HepG2 (cell line): ENCODE results near the gene MFAP4. TPM values are rescaled to one million over a fixed set of nuclear protein-coding genes. Genes with fewer than 3 reads are reported as not detected.

ENCODE experiments used
- ATAC-seq: fragments of 200-7000 bp; cut with Tn5 transposase; 3 replicates; pipeline ENCODE4 v1.9.1; 2020; ENCODE audit warnings: mild to moderate bottlenecking, moderate library complexity
- BruUV-seq: library from RNA; stranded (reverse); fragments of 400-500 nt; replicated peaks from 2 replicates; lab custom pipeline; 2021; lab: Mats Ljungman, UMichigan
- CTCF ChIA-PET: fragments of 300-600 bp; formaldehyde crosslinking; extraction: SDS; loops from one replicate; lab custom pipeline; 2021; ENCODE audit warnings: low total read pairs, inconsistent platforms, low intra/inter-chr PET ratio; lab: Yijun Ruan, JAX
- POLR2A ChIA-PET: fragments of 350-600 bp; sonication (Branson Sonifier 250); formaldehyde crosslinking; loops from one replicate; lab custom pipeline; 2020; ENCODE audit warnings: antibody characterized with exemption, inconsistent platforms; lab: Yijun Ruan, JAX
- DNase-seq: peaks from one replicate; pipeline ENCODE4 v3.0.0-alpha.2; 2015; ENCODE audit warnings: low spot score
- FAIRE-seq: peaks from 3 replicates; lab custom pipeline; 2011; peaks lifted over from hg19 to GRCh38; lab: Jason Lieb, UNC
- H2AFZ ChIP-seq: one replicate; pipeline ENCODE4 v1.6.1; 2011; ENCODE audit warnings: low read length, inconsistent platforms
- H3K27ac ChIP-seq: fragments of 300-600 bp; 3 replicates; pipeline ENCODE4 v1.8.0; 2011; ENCODE audit warnings: mixed run types, mild to moderate bottlenecking, mixed read lengths, low read length, inconsistent platforms; ENCODE audit not compliant: insufficient read depth; ENCODE audit errors: extremely low read length
- H3K27me3 ChIP-seq, 2 experiments: fragments of 200-600 bp in 1 of 2; 2 replicates in 1 of 2; 3 replicates in 1 of 2; pipeline versions ENCODE4 v1.6.0 to v1.8.0; 2011; ENCODE audit warnings: low read length in 2 of 2, mild to moderate bottlenecking in 2 of 2, moderate library complexity in 2 of 2, inconsistent platforms in 1 of 2; ENCODE audit not compliant: insufficient read depth in 2 of 2, control insufficient read depth in 1 of 2
- H3K36me3 ChIP-seq, 2 experiments: fragments of 200-600 bp in 1 of 2; replicated peaks in 1 of 2; 2 replicates in 1 of 2; 3 replicates in 1 of 2; pipeline versions ENCODE4 v1.5.1 to v1.8.0; 2011; ENCODE audit warnings: low read length in 2 of 2, inconsistent platforms in 1 of 2; ENCODE audit not compliant: insufficient read depth in 2 of 2, control insufficient read depth in 1 of 2
- H3K4me1 ChIP-seq: 2 replicates; pipeline ENCODE4 v1.5.1; 2012; ENCODE audit warnings: low read length, inconsistent platforms; ENCODE audit not compliant: insufficient read depth
- H3K4me2 ChIP-seq: 2 replicates; pipeline ENCODE4 v1.6.0; 2011; ENCODE audit warnings: low read depth, low read length, inconsistent platforms
- H3K4me3 ChIP-seq, 3 experiments: fragments of 200-600 bp in 1 of 3; sonication (generic), shearing (Covaris generic) in 1 of 3; replicated peaks in 1 of 3; 2 replicates each; pipeline ENCODE4 v1.5.1; 2011 to 2016; ENCODE audit warnings: low read length in 3 of 3, inconsistent platforms in 2 of 3, low read depth in 2 of 3, mild to moderate bottlenecking in 2 of 3, control low read depth in 1 of 3, mixed read lengths in 1 of 3; ENCODE audit not compliant: insufficient read depth in 1 of 3
- H3K79me2 ChIP-seq: one replicate; pipeline ENCODE4 v1.6.1; 2011; ENCODE audit warnings: low read length, inconsistent platforms; ENCODE audit not compliant: insufficient read depth
- H3K9ac ChIP-seq: 2 replicates; pipeline ENCODE4 v1.6.0; 2011; ENCODE audit warnings: mild to moderate bottlenecking, low read depth, low read length, inconsistent platforms; ENCODE audit not compliant: insufficient read depth
- H3K9me3 ChIP-seq: 2 replicates; pipeline ENCODE4 v1.5.1; 2012; ENCODE audit warnings: mild to moderate bottlenecking, low read length
- H4K20me1 ChIP-seq: 2 replicates; pipeline ENCODE4 v1.6.0; 2011; ENCODE audit warnings: inconsistent platforms, mild to moderate bottlenecking, low read length, moderate library complexity; ENCODE audit not compliant: insufficient read depth
- ARID2 ChIP-seq: sonication (generic); formaldehyde crosslinking; IDR thresholded peaks from 2 replicates; pipeline ENCODE4 v1.8.1; 2022; ENCODE audit warnings: mild to moderate bottlenecking, missing genetic modification reagents, borderline replicate concordance
- DZIP1 ChIP-seq: sonication (generic); formaldehyde crosslinking; IDR thresholded peaks from 2 replicates; pipeline ENCODE4 v1.5.0; 2020; ENCODE audit warnings: mild to moderate bottlenecking, missing genetic modification reagents
- FOXK2 ChIP-seq: fragments of 450-650 bp; IDR thresholded peaks from 2 replicates; pipeline ENCODE4 v1.6.1; 2016
- HBP1 ChIP-seq: IDR thresholded peaks from 2 replicates; pipeline ENCODE4 v1.6.1; 2016; ENCODE audit warnings: low read depth, control low read depth
- HOXD1 ChIP-seq: sonication (generic); formaldehyde crosslinking; IDR thresholded peaks from 2 replicates; pipeline ENCODE4 v1.5.0; 2020; ENCODE audit warnings: missing genetic modification reagents
- IRF9 ChIP-seq: sonication (generic); formaldehyde crosslinking; IDR thresholded peaks from 2 replicates; pipeline ENCODE4 v1.8.0; 2022; ENCODE audit warnings: missing genetic modification reagents, mild to moderate bottlenecking, borderline replicate concordance
- KDM4B ChIP-seq: sonication (generic); formaldehyde crosslinking; IDR thresholded peaks from 2 replicates; pipeline ENCODE4 v1.4.0; 2020; ENCODE audit warnings: missing genetic modification reagents
- MYPOP ChIP-seq: sonication (generic); formaldehyde crosslinking; IDR thresholded peaks from 2 replicates; pipeline ENCODE4 v1.8.1; 2023; ENCODE audit warnings: mild to moderate bottlenecking, moderate library complexity, missing genetic modification reagents
- TGIF2 ChIP-seq: IDR thresholded peaks from 2 replicates; pipeline ENCODE4 v1.6.1; 2016; ENCODE audit warnings: control low read depth, missing compliant biosample characterization
- WGBS: methylation state at CpG from one replicate; pipeline ENCODE4 v1.1.6; 2017; ENCODE audit warnings: low lambda C conversion rate; 5-methylcytosine and 5-hydroxymethylcytosine counted together
- in situ Hi-C: cut with HindIII; loops from 2 replicates; pipeline ENCODE4 v1.10.0; 2017; ENCODE audit warnings: low pct_unique_long_range_greater_than_20kb; ENCODE audit not compliant: extremely low pct_ligation_motif_present
- intact Hi-C: fragments of 100-400 bp; cut with micrococcal nuclease; formaldehyde crosslinking; loops from one replicate; pipeline ENCODE4 v1.10.0; 2022; ENCODE audit not compliant: unreplicated experiment
- polyA plus RNA-seq, 8 experiments: library from polyadenylated mRNA; depleted of rRNA in 3 of 8; stranded (reverse) in 7 of 8; unstranded in 1 of 8; fragments of >200 nt; fragmentation: Illumina TruSeq in 4 of 8; extraction: Trizol in 4 of 8; gene quantifications; 2 replicates each; pipeline versions ENCODE4 v1.2.1 to v1.2.3, GENCODE V29; 2011 to 2016; ENCODE audit warnings: low read depth in 4 of 8, missing spikeins in 1 of 8, mixed read lengths in 1 of 8; ENCODE audit not compliant: insufficient read depth in 1 of 8
- total RNA-seq, 5 experiments: library from RNA; depleted of rRNA; stranded (reverse); fragments of >200 nt; fragmentation: Illumina TruSeq; extraction: Trizol; gene quantifications; 2 replicates each; pipeline ENCODE4 v1.2.3, GENCODE V29; 2016; ENCODE audit warnings: low read depth in 1 of 5

MFAP4 gene
- total and polyA plus RNA-seq, 2 of the 13 experiments (the other 11 are each of a cell fraction or from before 2014, with no cell fraction given), result 0.08 TPM; not detected in 1

GRCh38 chr17:19417611-19418010, 30.6 kb upstream of the MFAP4 start:
- Histone ChIP-seq H3K9ac (no peak overlapping the region), H2AFZ (no peak overlapping the region), H3K27me3 (peaks cover 1 to 32% of the 10 kb centered on the region in 2 experiments; a peak in 4 of 5 replicates), H3K36me3 (no peaks in the 10 kb centered on the region), H4K20me1 (no peaks in the 10 kb centered on the region), H3K79me2 (no peaks in the 10 kb centered on the region), H3K4me2 (no peak overlapping the region)
- DNase-seq (no peak), FAIRE-seq (no peak)
- BruUV-seq, result no TSS peak
- CTCF ChIA-PET, result no interaction called here
- TF ChIP-seq TGIF2 (CRISPR knock-in tag) (no peak), ARID2 (CRISPR knock-in tag) (no peak), HBP1 (no peak), IRF9 (no peak), DZIP1 (CRISPR knock-in tag) (no peak), HOXD1 (CRISPR knock-in tag) (no peak), FOXK2 (no peak), KDM4B (CRISPR knock-in tag) (no peak), MYPOP (CRISPR knock-in tag) (no peak)
- TF ChIP-seq, all 625 proteins: peak for 0
- Histone ChIP-seq H3K27ac (no peak overlapping the region), H3K4me1 (no peaks in the 10 kb centered on the region), H3K4me3 (no peak overlapping the region), H3K9me3 (no peaks in the 10 kb centered on the region)
- intact Hi-C loops, result no loop called here
- no peak for ATAC-seq
- 0% methylated on average over 3 of the region's 3 CpGs for WGBS
- POLR2A ChIA-PET, result no interaction called here
- in situ Hi-C loops, result no loop called here
